Endothelial cell of umbilical vein (primary cell): ENCODE measurements around the gene BNC2. TPM values are rescaled to one million over a fixed set of nuclear protein-coding genes. Genes with fewer than 3 reads are reported as not detected.

Experiments
- BruUV-seq: library from RNA; stranded (reverse); fragments of 400-500 nt; replicated peaks from 2 replicates; lab custom pipeline; 2021; lab: Mats Ljungman, UMichigan
- CTCF ChIA-PET: fragments of 300-600, 350-600 bp; sonication (Branson Sonifier 250); formaldehyde crosslinking; loops from one replicate; lab custom pipeline; 2021; ENCODE audit warnings: antibody characterized with exemption, inconsistent platforms; lab: Charles Lee
- POLR2A ChIA-PET: fragments of 300-600, 350-600 bp; sonication (Branson Sonifier 250); formaldehyde crosslinking; loops from one replicate; lab custom pipeline; 2021; ENCODE audit warnings: antibody characterized with exemption, inconsistent platforms; lab: Charles Lee
- DNase-seq: peaks from one replicate; pipeline ENCODE4 v3.0.0-alpha.2; 2011; ENCODE audit warnings: low read depth, low spot score
- FAIRE-seq: peaks from 2 replicates; lab custom pipeline; 2011; peaks lifted over from hg19 to GRCh38; lab: Jason Lieb, UNC
- H2AFZ ChIP-seq: 2 replicates; pipeline ENCODE4 v1.6.0; 2012; ENCODE audit warnings: low read depth, low read length, control low read depth, inconsistent platforms
- H3K27ac ChIP-seq: 2 replicates; pipeline ENCODE4 v1.5.1; 2011; ENCODE audit warnings: low read depth, mild to moderate bottlenecking, control low read depth, low read length, moderate library complexity; ENCODE audit not compliant: insufficient read depth
- H3K27me3 ChIP-seq, 2 experiments: 2 replicates each; pipeline versions ENCODE4 v1.6.0 to v1.6.1; 2011; ENCODE audit warnings: low read length in 2 of 2, mixed read lengths in 1 of 2; ENCODE audit not compliant: control insufficient read depth in 2 of 2, insufficient read depth in 2 of 2
- H3K36me3 ChIP-seq, 2 experiments: 2 replicates in 1 of 2; 3 replicates in 1 of 2; pipeline ENCODE4 v1.5.1; 2011; ENCODE audit warnings: low read length in 2 of 2, mild to moderate bottlenecking in 1 of 2, moderate library complexity in 1 of 2; ENCODE audit not compliant: control insufficient read depth in 2 of 2, insufficient read depth in 2 of 2; ENCODE audit errors: extremely low read depth in 1 of 2
- H3K4me1 ChIP-seq: 3 replicates; pipeline ENCODE4 v1.5.1; 2011; ENCODE audit warnings: mild to moderate bottlenecking, low read length; ENCODE audit not compliant: control insufficient read depth, insufficient read depth; ENCODE audit errors: extremely low read depth
- H3K4me2 ChIP-seq: 2 replicates; pipeline ENCODE4 v1.6.1; 2011; ENCODE audit warnings: low read length, control low read depth, mixed read lengths; ENCODE audit not compliant: insufficient read depth
- H3K4me3 ChIP-seq, 3 experiments: fragments of 200-600 bp in 1 of 3; sonication (generic), shearing (Covaris generic) in 1 of 3; replicated peaks in 1 of 3; 2 replicates each; pipeline ENCODE4 v1.5.1; 2011 to 2016; ENCODE audit warnings: control low read depth in 3 of 3, low read length in 3 of 3, mild to moderate bottlenecking in 2 of 3, inconsistent platforms in 1 of 3, low read depth in 1 of 3, moderate library complexity in 1 of 3; ENCODE audit not compliant: insufficient read depth in 1 of 3
- H3K79me2 ChIP-seq: 2 replicates; pipeline ENCODE4 v1.6.0; 2012; ENCODE audit warnings: low read length, inconsistent platforms; ENCODE audit not compliant: control insufficient read depth, insufficient read depth
- H3K9ac ChIP-seq: replicated peaks from 2 replicates; pipeline ENCODE3; 2011; ENCODE audit warnings: low read length, control low read depth; ENCODE audit not compliant: insufficient read depth; ENCODE audit errors: extremely low read depth
- H3K9me1 ChIP-seq: replicated peaks from 3 replicates; pipeline ENCODE4 v1.6.0; 2011; ENCODE audit warnings: mild to moderate bottlenecking, low read length; ENCODE audit not compliant: control insufficient read depth, insufficient read depth; ENCODE audit errors: extremely low read depth
- H3K9me3 ChIP-seq: replicated peaks from 2 replicates; pipeline ENCODE4 v1.5.1; 2012; ENCODE audit warnings: low read length, inconsistent platforms; ENCODE audit not compliant: control insufficient read depth, insufficient read depth
- H4K20me1 ChIP-seq: replicated peaks from 2 replicates; pipeline ENCODE3; 2011; ENCODE audit warnings: mild to moderate bottlenecking, low read length; ENCODE audit not compliant: control insufficient read depth, insufficient read depth; ENCODE audit errors: extremely low read depth
- CTCF ChIP-seq, 2 donors: IDR thresholded peaks; 1 replicate in 1 of 2; 2 replicates in 1 of 2; pipeline ENCODE4 v1.5.1; 2011; ENCODE audit warnings: low read length in 2 of 2, mild to moderate bottlenecking in 2 of 2, moderate library complexity in 2 of 2, control low read depth in 1 of 2, inconsistent platforms in 1 of 2, low read depth in 1 of 2; ENCODE audit not compliant: insufficient read depth in 1 of 2; ENCODE audit errors: extremely low read depth in 1 of 2
- EZH2 ChIP-seq: IDR thresholded peaks from 2 replicates; pipeline ENCODE4 v1.6.1; 2012; ENCODE audit warnings: borderline replicate concordance, low read depth, mild to moderate bottlenecking, moderate library complexity, low read length, inconsistent platforms; ENCODE audit not compliant: severe bottlenecking
- FOS ChIP-seq: IDR thresholded peaks from 2 replicates; pipeline ENCODE4 v1.6.1; 2011; ENCODE audit warnings: mild to moderate bottlenecking, low read length, moderate library complexity, borderline replicate concordance; ENCODE audit not compliant: insufficient read depth
- GATA2 ChIP-seq: IDR thresholded peaks from 2 replicates; pipeline ENCODE4 v1.7.0; 2011; ENCODE audit warnings: low read depth, mild to moderate bottlenecking, moderate library complexity, mixed read lengths, low read length; ENCODE audit not compliant: insufficient read length, insufficient read depth
- JUN ChIP-seq: IDR thresholded peaks from 2 replicates; pipeline ENCODE4 v1.6.1; 2011; ENCODE audit warnings: borderline replicate concordance, low read depth; ENCODE audit not compliant: insufficient read length, insufficient read depth
- MAX ChIP-seq: IDR thresholded peaks from 2 replicates; pipeline ENCODE4 v1.6.1; 2011; ENCODE audit not compliant: insufficient read depth, insufficient read length
- MYC ChIP-seq: IDR thresholded peaks from one replicate; pipeline ENCODE4 v1.6.1; 2011; ENCODE audit warnings: mild to moderate bottlenecking, low read depth, low read length
- POLR2A ChIP-seq: IDR thresholded peaks from 2 replicates; pipeline ENCODE4 v1.6.1; 2012; ENCODE audit warnings: low read depth, mild to moderate bottlenecking, control low read depth, low read length
- POLR2AphosphoS5 ChIP-seq: IDR thresholded peaks from 2 replicates; pipeline ENCODE4 v1.6.1; 2012; ENCODE audit warnings: low read depth, mild to moderate bottlenecking, control low read depth, low read length, moderate library complexity; ENCODE audit not compliant: insufficient read depth
- dilution Hi-C: fragments of 300-500 bp; cut with MboI; formaldehyde crosslinking; loops from one replicate; pipeline ENCODE4 v1.15.0; 2019; ENCODE audit warnings: low sequenced_read_pairs; ENCODE audit not compliant: extremely low pct_ligation_motif_present
- intact Hi-C: fragments of 100-400 bp; cut with micrococcal nuclease; formaldehyde crosslinking; loops from one replicate; pipeline ENCODE4 v1.10.0; 2022
- polyA plus RNA-seq, 4 experiments: library from polyadenylated mRNA; depleted of rRNA in 3 of 4; stranded (reverse) in 3 of 4; unstranded in 1 of 4; fragments of >200 nt; gene quantifications; 2 replicates each; pipeline versions ENCODE4 v1.2.1 to v1.2.3, GENCODE V29; 2011 to 2012; ENCODE audit warnings: missing spikeins in 1 of 4
- total RNA-seq: library from RNA; stranded (reverse); gene quantifications from 2 replicates; pipeline ENCODE4 v1.2.3, GENCODE V29; 2021

BNC2 gene
- total and polyA plus RNA-seq, 2 donors (not counting 3 experiments of a cell fraction or from before 2014, with no cell fraction given) = 12.1 to 34.3 TPM

- TF ChIP-seq CTCF (IDR thresholded peaks at IDR 0.05; ENCODE audit: extremely low read depth in 1 of 2, insufficient read depth in 1 of 2, low read depth in 1 of 2, low read length in 2 of 2) (no peak), MAX (no peak), FOS (no peak), POLR2A (no peak), MYC (no peak), JUN (no peak), POLR2AphosphoS5 (no peak), EZH2 (no peak), GATA2 (no peak)
- Histone ChIP-seq H3K4me3 (no peak overlapping the region), H2AFZ (peak overlapping the region; percentile 11), H3K9me3 (no peaks in the 10 kb centered on the region), H3K4me1 (no peaks in the 10 kb centered on the region), H3K79me2 (no peaks in the 10 kb centered on the region), H3K36me3 (no peaks in the 10 kb centered on the region), H3K27ac (no peak overlapping the region), H3K9me1 (no peaks in the 10 kb centered on the region), H3K4me2 (no peak overlapping the region), H3K9ac (no peak overlapping the region), H4K20me1 (no peaks in the 10 kb centered on the region), H3K27me3 (no peaks in the 10 kb centered on the region)
- intact Hi-C loops (no loop called here), dilution Hi-C loops (no loop called here)
- ChIA-PET CTCF (interaction anchor here (1.4 to 1.6 kb wide), 2 partner anchors 15 to 21 kb away, joined by 4 read pairs; no protein-coding TSS in a partner anchor), POLR2A (no interaction called here)
- no TSS peak for BruUV-seq
- no peak for DNase-seq
- no peak for FAIRE-seq
Observed at GRCh38 chr9:16386007-16386826, 484.3 kb downstream of the BNC2 start.
